PC-3 (cell line): ENCODE results near the gene CBX6. TPM values are rescaled to one million over a fixed set of nuclear protein-coding genes. Genes with fewer than 3 reads are reported as not detected.

Experiments used
- ATAC-seq: fragments of 200-7000 bp; cut with Tn5 transposase; 2 replicates; pipeline ENCODE4 v1.9.1; 2020; ENCODE audit warnings: mild to moderate bottlenecking, moderate library complexity
- BruUV-seq: library from RNA; stranded (reverse); fragments of 400-500 nt; replicated peaks from 2 replicates; lab custom pipeline; 2021; lab: Mats Ljungman, UMichigan
- CTCF ChIA-PET: fragments of 300-600 bp; sonication (Branson Sonifier 250); formaldehyde crosslinking; loops from one replicate; lab custom pipeline; 2022; ENCODE audit warnings: antibody characterized with exemption; lab: Charles Lee
- POLR2A ChIA-PET: fragments of 300-600 bp; sonication (Branson Sonifier 250); formaldehyde crosslinking; loops from one replicate; lab custom pipeline; 2022; ENCODE audit warnings: antibody characterized with exemption; ENCODE audit not compliant: unreplicated experiment; lab: Charles Lee
- DNase-seq: peaks from one replicate; pipeline ENCODE4 v3.0.0-alpha.2; 2015
- H2AFZ ChIP-seq: fragments of 300-600 bp; sonication (generic); 2 replicates; pipeline ENCODE4 v1.6.0; 2016; ENCODE audit warnings: antibody characterized with exemption, low read length
- H3F3A ChIP-seq: fragments of 300-600 bp; sonication (generic); one replicate; pipeline ENCODE4 v1.6.0; 2017; ENCODE audit warnings: antibody characterized with exemption, low read length, control low read depth, mild to moderate bottlenecking; ENCODE audit not compliant: unreplicated experiment
- H3K27ac ChIP-seq: fragments of 300-600 bp; sonication (generic); 2 replicates; pipeline ENCODE4 v1.5.1; 2016; ENCODE audit warnings: mild to moderate bottlenecking, low read length
- H3K27me3 ChIP-seq: fragments of 300-600 bp; sonication (generic); 2 replicates; pipeline ENCODE4 v1.6.1; 2016; ENCODE audit warnings: low read length, mixed read lengths
- H3K36me3 ChIP-seq: fragments of 300-600 bp; sonication (generic); 2 replicates; pipeline ENCODE4 v1.6.1; 2016; ENCODE audit warnings: low read depth, mixed run types, low read length, mixed read lengths
- H3K4me1 ChIP-seq: fragments of 300-600 bp; sonication (generic); 2 replicates; pipeline ENCODE4 v1.5.1; 2016; ENCODE audit warnings: low read length; ENCODE audit not compliant: insufficient read depth
- H3K4me2 ChIP-seq: fragments of 300-600 bp; sonication (generic); 2 replicates; pipeline ENCODE4 v1.6.0; 2016; ENCODE audit warnings: low read length
- H3K4me3 ChIP-seq: fragments of 300-600 bp; sonication (generic); 2 replicates; pipeline ENCODE4 v1.5.1; 2016; ENCODE audit warnings: mild to moderate bottlenecking, low read length, mixed read lengths
- H3K79me2 ChIP-seq: fragments of 300-600 bp; sonication (generic); 2 replicates; pipeline ENCODE4 v1.6.1; 2017; ENCODE audit warnings: low read length, mixed read lengths
- H3K9ac ChIP-seq: fragments of 300-600 bp; sonication (generic); 2 replicates; pipeline ENCODE4 v1.6.0; 2016; ENCODE audit warnings: mild to moderate bottlenecking, low read length
- H3K9me2 ChIP-seq: fragments of 300-600 bp; sonication (generic); replicated peaks from 2 replicates; pipeline ENCODE4 v1.6.1; 2016; ENCODE audit warnings: mixed run types, low read length, mixed read lengths
- H3K9me3 ChIP-seq: fragments of 300-600 bp; sonication (generic); 2 replicates; pipeline ENCODE4 v1.6.1; 2016; ENCODE audit warnings: low read length, mixed read lengths
- H4K20me1 ChIP-seq: fragments of 300-600 bp; sonication (generic); 2 replicates; pipeline ENCODE4 v1.6.1; 2016; ENCODE audit warnings: low read length, mixed read lengths
- EZH2 ChIP-seq: fragments of 300-600 bp; sonication (generic); IDR thresholded peaks from one replicate; pipeline ENCODE4 v1.6.1; 2017; ENCODE audit warnings: antibody characterized with exemption, mild to moderate bottlenecking, low read length; ENCODE audit not compliant: unreplicated experiment
- EZH2phosphoT487 ChIP-seq: fragments of 300-600 bp; sonication (generic); IDR thresholded peaks from 2 replicates; pipeline ENCODE4 v1.6.1; 2018; ENCODE audit warnings: mild to moderate bottlenecking, antibody characterized with exemption, low read length, borderline replicate concordance
- intact Hi-C: fragments of 100-400 bp; cut with micrococcal nuclease; formaldehyde crosslinking; loops from 2 replicates; pipeline ENCODE4 v1.9.0; 2023
- total RNA-seq: library from RNA; depleted of rRNA; stranded (reverse); fragments of >200 nt; gene quantifications from 2 replicates; pipeline ENCODE4 v1.2.3, GENCODE V29; 2014
- TF ChIP-seq, protein P1 (sequence below): fragments of 300-600 bp; sonication (generic); conservative IDR thresholded peaks from 2 replicates; pipeline ENCODE4 v1.5.1; 2017; ENCODE audit warnings: antibody characterized with exemption, low read depth, mild to moderate bottlenecking, low read length

Gene CBX6
- total RNA-seq, 1 experiment from 2014 or later, result 37.5 TPM

DNA sequence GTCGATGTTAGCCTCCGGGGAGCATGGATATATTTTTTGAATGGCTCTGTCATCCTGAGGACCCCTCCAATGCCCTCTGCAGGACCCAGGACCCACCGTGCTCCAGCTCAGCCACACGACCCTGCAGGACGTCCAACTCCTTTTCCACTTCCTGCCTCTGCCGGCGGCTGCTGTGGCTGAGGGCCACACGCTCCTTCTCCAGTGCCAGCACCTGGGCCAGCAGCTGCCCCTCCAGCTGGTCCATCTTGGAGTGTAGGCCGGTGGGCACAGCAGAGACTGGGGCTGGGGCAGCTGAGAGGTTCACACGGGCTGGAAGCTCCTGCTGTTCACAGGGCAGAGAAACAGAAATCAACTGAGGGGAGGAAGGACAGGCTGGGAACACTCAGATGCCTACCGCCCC lies 43.8 kb downstream of the CBX6 start:
- POLR2A ChIA-PET, result no interaction called here
- H3K27me3 ChIP-seq, result no peaks in the 10 kb centered on the region
- no peak overlapping the region for H3K27ac ChIP-seq
- no peaks in the 10 kb centered on the region for H3K79me2 ChIP-seq
- intact Hi-C loops, result no loop called here
- CTCF ChIA-PET, result no interaction called here
- no peak overlapping the region for H3K9ac ChIP-seq
- H3F3A ChIP-seq, result no peaks in the 10 kb centered on the region
- H3K36me3 ChIP-seq, result no peaks in the 10 kb centered on the region
- no peaks in the 10 kb centered on the region for H3K9me3 ChIP-seq
- no peaks in the 10 kb centered on the region for H3K4me1 ChIP-seq
- BruUV-seq, result no TSS peak
- no peak overlapping the region for H2AFZ ChIP-seq
- no peak overlapping the region for H3K4me3 ChIP-seq
- DNase-seq, result no peak
- ATAC-seq, result no peak
- no peak for TF ChIP-seq EZH2phosphoT487
- TF ChIP-seq, protein P1, sequence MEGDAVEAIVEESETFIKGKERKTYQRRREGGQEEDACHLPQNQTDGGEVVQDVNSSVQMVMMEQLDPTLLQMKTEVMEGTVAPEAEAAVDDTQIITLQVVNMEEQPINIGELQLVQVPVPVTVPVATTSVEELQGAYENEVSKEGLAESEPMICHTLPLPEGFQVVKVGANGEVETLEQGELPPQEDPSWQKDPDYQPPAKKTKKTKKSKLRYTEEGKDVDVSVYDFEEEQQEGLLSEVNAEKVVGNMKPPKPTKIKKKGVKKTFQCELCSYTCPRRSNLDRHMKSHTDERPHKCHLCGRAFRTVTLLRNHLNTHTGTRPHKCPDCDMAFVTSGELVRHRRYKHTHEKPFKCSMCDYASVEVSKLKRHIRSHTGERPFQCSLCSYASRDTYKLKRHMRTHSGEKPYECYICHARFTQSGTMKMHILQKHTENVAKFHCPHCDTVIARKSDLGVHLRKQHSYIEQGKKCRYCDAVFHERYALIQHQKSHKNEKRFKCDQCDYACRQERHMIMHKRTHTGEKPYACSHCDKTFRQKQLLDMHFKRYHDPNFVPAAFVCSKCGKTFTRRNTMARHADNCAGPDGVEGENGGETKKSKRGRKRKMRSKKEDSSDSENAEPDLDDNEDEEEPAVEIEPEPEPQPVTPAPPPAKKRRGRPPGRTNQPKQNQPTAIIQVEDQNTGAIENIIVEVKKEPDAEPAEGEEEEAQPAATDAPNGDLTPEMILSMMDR, result no peak
- no peak for TF ChIP-seq EZH2
- no peaks in the 10 kb centered on the region for H3K9me2 ChIP-seq
- H4K20me1 ChIP-seq, result no peaks in the 10 kb centered on the region
- no peak overlapping the region for H3K4me2 ChIP-seq

DNA sequence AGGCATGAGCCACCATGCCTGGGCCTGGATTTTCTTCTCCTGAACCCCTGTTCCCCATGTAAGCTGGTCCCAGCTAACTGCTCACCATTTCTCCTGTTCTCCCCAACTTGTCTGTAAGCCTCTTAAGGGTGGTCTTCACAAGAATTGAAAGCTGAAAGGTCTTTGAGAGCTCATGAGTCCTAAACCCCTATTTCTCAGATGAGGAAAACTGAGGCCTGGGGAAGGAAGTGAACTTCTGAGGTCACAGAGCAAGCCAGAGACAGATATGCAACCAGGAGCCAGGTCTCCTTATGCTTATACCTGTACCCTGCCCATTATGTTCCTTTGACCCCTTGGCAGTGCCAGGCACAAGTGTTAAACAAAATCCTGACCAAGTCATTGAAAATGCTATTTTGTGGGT lies 44.5 kb downstream of the CBX6 start:
- ATAC-seq (no peak), DNase-seq (no peak)
- no peaks in the 10 kb centered on the region for H3K36me3 ChIP-seq
- H3K27ac ChIP-seq, result no peak overlapping the region
- H3K27me3 ChIP-seq, result no peaks in the 10 kb centered on the region
- H3K4me3 ChIP-seq, result no peak overlapping the region
- TF ChIP-seq, protein P1, result no peak
- TF ChIP-seq EZH2phosphoT487 (no peak), EZH2 (no peak)
- no peaks in the 10 kb centered on the region for H3K9me3 ChIP-seq
- H4K20me1 ChIP-seq, result no peaks in the 10 kb centered on the region
- H3F3A ChIP-seq, result no peaks in the 10 kb centered on the region
- no peak overlapping the region for H3K4me2 ChIP-seq
- CTCF ChIA-PET, result no interaction called here
- no peak overlapping the region for H3K9ac ChIP-seq
- no peaks in the 10 kb centered on the region for H3K4me1 ChIP-seq
- BruUV-seq, result no TSS peak
- no peaks in the 10 kb centered on the region for H3K9me2 ChIP-seq
- intact Hi-C loops, result no loop called here
- H3K79me2 ChIP-seq, result no peaks in the 10 kb centered on the region
- H2AFZ ChIP-seq, result no peak overlapping the region
- POLR2A ChIA-PET, result no interaction called here

DNA sequence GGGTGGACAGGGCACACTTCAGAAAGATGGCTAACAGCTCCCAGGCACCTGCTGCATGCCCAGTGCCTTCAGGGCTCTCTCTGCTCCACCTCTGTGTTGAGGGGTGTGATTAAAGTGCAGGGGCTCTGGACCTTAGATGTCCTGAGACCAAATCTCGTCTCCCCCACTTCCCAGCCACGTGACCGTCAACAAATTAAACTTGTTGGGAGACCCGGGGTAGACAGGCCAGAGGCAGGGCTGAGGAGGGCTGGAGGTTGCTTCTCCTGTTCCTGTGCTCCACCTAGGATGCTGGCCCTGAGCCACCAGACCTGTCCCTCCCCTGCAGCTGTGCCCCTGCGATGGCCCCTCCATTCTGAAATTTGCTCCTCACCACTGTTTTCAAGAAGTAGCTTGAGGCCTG lies 45.2 kb downstream of the CBX6 start:
- Histone ChIP-seq H3K27ac (no peak overlapping the region), H3K9ac (no peak overlapping the region), H3K79me2 (no peaks in the 10 kb centered on the region), H3K4me2 (no peak overlapping the region), H3K4me1 (no peaks in the 10 kb centered on the region), H3F3A (no peaks in the 10 kb centered on the region), H3K36me3 (no peaks in the 10 kb centered on the region), H3K9me2 (no peaks in the 10 kb centered on the region), H2AFZ (no peak overlapping the region), H3K27me3 (no peaks in the 10 kb centered on the region), H3K9me3 (no peaks in the 10 kb centered on the region), H4K20me1 (no peaks in the 10 kb centered on the region), H3K4me3 (no peak overlapping the region)
- POLR2A ChIA-PET, result no interaction called here
- intact Hi-C loops, result no loop called here
- DNase-seq, result no peak
- TF ChIP-seq EZH2phosphoT487 (no peak), EZH2 (no peak)
- TF ChIP-seq, protein P1, result no peak
- no peak for ATAC-seq
- CTCF ChIA-PET, result no interaction called here
- no TSS peak for BruUV-seq
